Right ventricle myocardium superior (tissue), 1 donor: ENCODE data around the gene RWDD3. TPM values are rescaled to one million over a fixed set of nuclear protein-coding genes. Genes with fewer than 3 reads are reported as not detected.

Experiments
- ATAC-seq: fragments of 200-7000 bp; cut with Tn5 transposase; one replicate; pipeline ENCODE4 v1.9.1; 2020; ENCODE audit warnings: mild to moderate bottlenecking; ENCODE audit not compliant: poor library complexity
- DNase-seq: peaks from one replicate; pipeline ENCODE4 v3.0.0-alpha.2; 2020
- intact Hi-C: fragments of 100-400 bp; cut with DNase I; formaldehyde crosslinking; loops from one replicate; pipeline ENCODE4 v1.11.2; 2022
- total RNA-seq: library from RNA; stranded (reverse); fragmentation: NEBNext Ultra II Directional; extraction: Animal tissue kit (Norgen Biotek cat#: 25700); gene quantifications from one replicate; pipeline ENCODE4 v1.2.1, GENCODE V29; 2021
- donor health status: DM: no; HTN: yes; CAD: no; lungs with severe emphysema.

The RWDD3 gene
- total RNA-seq, 1 donor from 2014 or later = 15.9 TPM

DNA sequence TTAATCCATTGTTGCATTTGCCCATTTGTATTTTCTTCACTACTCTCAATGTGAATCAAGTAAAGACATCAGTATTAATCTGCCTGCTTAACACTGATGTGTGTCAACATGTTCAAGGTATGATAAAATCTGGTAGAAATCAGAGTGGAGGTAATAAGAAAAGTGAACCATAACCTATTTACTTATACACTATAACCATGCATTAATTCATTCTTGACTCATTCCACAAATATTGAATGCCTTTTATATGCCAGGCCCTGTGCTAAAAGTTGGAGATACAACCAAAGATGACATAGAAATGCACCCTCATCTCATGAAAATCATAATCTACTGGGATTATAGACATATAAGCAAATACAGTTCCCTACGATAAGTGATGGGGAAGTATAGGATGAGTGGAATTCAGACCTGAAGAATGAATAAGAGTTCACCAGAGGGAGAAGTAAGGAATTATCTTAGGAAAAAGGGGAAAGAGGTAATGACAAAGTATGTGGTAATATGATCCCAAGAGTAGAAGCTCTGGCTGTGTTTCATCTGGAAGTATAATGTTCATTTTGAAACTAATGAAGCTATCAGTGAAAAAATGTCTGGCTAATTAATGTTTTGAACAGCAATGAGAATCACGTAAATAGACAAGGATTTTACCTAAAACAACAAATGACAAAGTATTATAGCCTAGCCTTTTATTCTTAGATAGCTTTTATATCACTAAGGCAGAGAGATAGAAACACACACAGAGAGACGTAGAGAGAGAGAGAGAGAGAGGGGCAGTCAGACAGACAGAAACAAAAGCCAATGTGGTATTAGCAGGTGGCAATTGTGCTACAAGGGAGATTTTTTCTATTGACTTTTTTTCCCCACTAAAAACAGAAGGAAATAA lies 7.0 kb upstream of the RWDD3 start:
- intact Hi-C loops = no loop called here
- ATAC-seq (peak; percentile 46), DNase-seq (no peak)

DNA sequence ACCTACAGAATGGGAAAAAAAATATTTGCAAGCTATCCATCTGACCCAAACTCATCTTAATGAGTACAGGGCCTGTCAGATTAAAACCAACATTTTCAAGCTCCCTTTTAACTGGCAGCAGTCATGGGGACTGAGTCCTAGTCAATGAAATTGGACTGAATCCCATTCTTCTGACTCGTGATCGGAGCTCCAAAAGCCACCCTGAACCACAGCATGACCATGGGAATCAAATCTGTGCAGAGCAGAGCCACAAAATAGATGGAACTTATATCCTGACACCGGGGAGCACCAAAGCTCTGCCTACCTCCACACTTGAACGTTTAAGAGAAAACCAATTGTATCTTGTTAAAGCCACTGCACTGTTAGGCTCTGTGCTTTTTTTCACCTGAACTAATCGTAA lies 5.0 kb upstream of the RWDD3 start:
- ATAC-seq = no peak
- DNase-seq = no peak
- intact Hi-C loops = no loop called here

DNA sequence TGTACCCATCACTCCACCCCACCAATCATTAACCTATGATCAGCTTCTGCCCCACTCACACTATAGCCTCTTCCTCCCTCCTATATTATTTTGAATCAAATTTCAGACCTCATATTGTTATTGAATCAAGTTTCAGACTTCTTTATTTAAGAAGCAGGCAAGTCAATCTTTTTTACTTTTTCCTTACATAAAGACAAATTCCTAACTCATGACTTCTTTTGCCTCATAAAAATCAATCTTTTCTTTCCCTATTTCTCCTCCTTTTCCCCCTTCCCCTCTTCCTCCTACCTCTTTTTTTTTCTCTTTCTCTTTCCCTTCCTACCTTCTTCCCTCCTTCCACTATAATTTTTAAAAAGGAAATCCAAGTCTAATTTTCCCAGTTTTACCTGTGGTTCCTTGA lies 4.3 kb upstream of the RWDD3 start:
- ATAC-seq = no peak
- intact Hi-C loops = loop anchor here (5.0 to 10.0 kb wide), 2 partner anchors 115 to 157 kb away; partner anchors contain the start of genes ALG14 and TLCD4
- no peak for DNase-seq

DNA sequence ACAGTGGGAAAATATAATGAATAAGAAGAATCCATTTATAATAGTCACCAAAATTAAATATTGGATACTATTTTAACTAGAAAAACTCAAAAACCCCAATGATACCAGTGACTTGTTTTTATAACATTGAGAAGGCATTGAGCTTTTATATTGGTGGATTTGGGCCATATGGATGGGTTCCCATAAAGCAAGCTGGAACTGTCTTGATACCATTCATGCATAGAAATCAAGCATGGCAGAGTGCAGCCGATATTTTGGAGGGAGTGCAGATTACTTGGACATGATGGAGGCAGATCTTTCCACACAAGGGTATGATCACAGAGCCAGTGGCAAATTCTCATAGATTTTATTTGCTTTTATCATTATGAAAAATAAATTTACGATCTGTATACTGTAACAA lies 3.8 kb upstream of the RWDD3 start:
- intact Hi-C loops = loop anchor here (5.0 to 10.0 kb wide), 2 partner anchors 115 to 158 kb away; partner anchors contain the start of genes ALG14 and TLCD4
- ATAC-seq (no peak), DNase-seq (no peak)

DNA sequence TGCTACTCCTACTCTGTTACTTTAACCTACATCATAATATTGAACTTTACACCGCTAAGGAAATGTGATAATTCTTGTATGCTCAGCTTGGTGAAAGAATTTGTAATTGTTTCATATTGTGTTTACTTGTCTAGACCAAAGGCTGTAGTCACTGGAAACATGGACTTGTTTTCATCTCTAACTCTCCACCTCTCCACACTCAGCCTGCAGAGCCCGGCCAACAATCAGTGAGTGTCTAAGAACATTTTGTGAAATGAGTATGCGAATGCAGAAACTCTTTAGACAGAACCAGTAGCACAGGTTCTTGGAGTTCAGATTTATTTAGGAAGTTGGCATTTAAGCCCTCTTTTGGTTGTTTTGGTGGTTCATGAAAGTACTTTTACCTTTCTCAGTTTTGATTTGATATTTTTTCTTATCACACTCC lies 3.2 kb upstream of the RWDD3 start:
- intact Hi-C loops = loop anchor here (5.0 to 10.0 kb wide), 2 partner anchors 116 to 158 kb away; partner anchors contain the start of genes ALG14 and TLCD4
- DNase-seq (peak; percentile 57), ATAC-seq (peak; percentile 11)

DNA sequence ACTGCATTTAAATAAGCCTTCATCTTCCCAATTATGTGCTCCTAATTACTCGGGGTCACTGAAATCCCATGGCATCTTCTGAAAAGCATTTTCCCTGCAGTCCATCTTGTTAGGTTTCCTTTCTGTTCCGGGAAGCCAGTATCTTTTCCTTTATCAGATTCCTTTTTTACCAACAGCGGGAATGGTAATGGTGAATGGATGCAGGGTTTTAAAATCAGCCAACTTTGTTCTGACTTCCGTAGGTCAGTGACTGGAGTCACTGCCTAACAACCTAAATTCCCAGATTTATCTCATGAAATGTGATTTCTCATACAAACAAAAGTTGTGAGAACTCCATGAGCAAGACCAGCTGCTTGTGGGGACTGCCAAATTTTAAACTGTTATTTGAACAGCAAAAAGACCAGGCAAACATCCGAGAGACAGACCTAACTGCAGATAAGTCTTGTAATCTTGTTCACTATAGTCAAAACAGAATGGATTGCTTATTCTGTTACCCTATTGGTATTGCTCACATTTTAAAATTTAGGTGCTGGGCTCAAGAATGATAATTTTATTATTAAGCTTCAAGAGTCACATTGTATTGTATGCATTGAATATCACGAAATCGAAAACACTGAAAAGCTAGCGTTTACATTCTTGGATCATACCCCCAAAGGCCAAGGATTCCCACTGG lies 1.2 kb upstream of the RWDD3 start:
- intact Hi-C loops = loop anchor here (5.0 to 10.0 kb wide), 2 partner anchors 118 to 160 kb away; partner anchors contain the start of genes ALG14 and TLCD4
- ATAC-seq = peak; percentile 5

DNA sequence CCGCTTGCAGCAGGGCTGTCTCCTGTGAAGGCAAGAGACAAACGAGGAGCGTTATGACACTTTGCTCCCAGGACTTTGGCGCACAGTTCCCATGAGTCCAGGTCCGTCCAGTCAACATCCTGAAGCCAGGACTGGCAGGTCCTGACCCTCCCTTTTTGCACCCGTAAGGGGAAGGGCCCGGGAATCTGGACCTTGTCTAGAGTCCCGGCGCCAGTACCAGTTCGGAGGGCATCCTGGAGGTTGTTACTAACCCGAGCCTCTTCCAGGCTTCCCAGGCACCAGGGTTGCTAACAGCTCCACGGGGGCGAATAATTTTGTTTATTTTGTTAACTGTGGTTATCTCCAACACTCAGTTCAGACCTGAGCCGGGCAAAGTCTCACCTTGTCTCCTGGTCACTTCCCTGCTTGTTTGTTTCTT lies 682 bp upstream of the RWDD3 start:
- intact Hi-C loops = loop anchor here (5.0 to 10.0 kb wide), 2 partner anchors 119 to 161 kb away; partner anchors contain the start of genes ALG14 and TLCD4
- ATAC-seq = peak; percentile 42
- DNase-seq = peak; percentile 62

More for the DNA sequence above, 1.2 kb upstream of the RWDD3 start:
- no peak for DNase-seq

DNA sequence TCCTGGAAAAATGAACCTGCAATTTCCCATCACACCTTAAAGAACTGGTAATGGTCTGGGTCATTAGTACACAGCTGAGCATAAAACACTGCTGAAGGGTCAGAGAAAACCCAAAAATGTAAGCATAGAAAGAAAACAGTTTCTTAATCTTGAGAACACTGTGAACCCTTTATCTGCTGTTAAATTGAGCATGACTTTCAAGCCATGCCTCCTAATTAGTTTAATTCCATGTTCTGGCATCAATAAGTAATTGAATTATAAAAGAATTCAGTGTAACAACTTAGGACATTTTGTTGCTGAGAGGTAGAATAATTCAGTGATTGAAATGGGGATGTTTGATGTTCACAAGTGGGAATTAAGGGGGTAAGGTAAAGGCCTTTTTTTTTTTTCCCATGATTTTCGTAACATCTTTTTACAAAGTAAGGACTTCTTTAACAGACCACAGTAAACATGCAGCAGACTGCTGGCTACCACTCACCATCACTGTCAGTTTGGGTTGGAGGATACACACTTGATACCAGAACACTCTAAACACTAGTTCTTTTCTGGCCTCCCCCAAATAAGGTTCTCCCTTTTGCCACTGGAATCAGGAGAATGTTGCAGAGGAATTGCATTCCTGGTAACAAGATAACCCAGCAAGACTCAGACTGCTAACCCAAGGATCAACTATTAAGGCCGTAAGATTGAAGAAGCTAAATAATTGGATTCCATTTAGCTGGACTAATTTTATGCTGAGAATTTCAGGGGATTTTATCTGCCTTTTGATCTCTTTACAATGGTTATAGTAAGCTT lies 3.0 kb downstream of the RWDD3 start:
- ATAC-seq (no peak), DNase-seq (no peak)
- intact Hi-C loops = loop anchor here (10.0 kb wide), 1 partner anchor 122 kb away; the partner anchor contains the start of gene TLCD4

DNA sequence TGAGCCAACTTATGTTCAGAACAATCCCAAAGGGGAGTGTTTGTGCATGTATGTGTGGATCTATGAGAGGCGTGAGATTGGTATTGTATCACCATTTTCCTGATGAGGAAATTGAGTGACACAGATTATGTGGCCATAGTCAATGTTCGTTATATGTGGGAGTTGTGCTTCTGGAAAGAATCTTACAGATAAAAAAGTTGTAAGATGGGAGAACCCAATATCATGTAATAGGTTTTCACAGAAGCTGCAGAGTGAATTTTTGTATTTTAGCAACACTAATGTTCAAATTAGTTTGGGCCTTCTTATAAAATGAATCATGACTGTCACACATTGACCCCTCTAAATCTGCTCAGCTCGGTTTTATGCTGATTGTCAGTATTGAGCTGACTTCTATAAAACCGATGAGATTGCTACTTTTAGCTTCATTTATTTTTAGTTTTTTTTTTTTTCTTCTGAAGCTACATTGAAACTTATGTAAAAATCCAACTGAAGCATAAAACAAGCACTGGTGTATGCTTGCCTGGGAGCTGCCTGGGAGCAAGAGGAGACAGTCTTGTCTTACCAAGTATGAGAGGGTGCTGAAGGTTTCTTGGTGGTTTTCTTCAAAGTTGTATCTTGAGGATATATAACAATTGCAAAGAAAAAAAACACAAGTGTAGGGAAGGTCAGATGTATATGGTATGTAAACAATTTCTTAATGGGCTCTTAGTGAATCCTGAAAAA lies 4.1 kb downstream of the RWDD3 start:
- intact Hi-C loops = loop anchor here (10.0 kb wide), 1 partner anchor 123 kb away; the partner anchor contains the start of gene TLCD4
- DNase-seq (no peak), ATAC-seq (no peak)

DNA sequence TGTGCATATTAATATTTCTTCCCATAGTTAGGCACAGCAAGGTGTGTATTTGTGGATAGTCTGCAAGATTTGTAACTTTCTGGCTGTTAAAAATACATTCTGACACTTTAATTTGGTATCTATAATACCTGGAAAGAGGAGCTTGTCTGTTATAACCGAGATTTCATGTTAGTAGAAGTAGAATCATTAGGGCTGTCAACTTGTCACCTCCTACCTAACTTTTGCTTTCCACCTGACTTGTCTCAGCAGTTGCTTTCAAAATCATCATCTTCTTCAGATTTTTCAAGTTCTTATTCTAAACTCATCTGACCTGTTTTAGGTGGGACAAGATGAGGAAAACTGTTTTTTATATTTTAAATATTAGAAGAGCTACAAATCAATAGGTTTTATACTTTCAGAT lies 11.0 kb downstream of the RWDD3 start:
- intact Hi-C loops = no loop called here
- ATAC-seq (no peak), DNase-seq (no peak)

DNA sequence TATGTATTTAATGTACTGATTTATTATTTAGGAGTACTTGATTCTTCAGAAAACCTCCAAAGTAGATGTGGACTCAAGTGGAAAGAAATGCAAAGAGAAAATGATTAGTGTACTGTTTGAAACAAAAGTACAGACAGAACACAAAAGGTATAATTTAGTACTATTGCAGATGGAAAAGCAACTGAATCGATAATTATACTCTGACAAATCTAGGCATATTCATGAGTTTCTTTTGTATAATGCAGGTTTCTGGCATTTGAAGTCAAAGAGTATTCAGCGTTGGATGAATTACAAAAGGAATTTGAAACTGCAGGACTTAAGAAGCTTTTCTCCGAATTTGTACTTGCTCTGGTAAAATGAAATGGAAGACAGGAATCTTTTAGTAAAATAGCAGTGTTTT lies 12.5 kb downstream of the RWDD3 start:
- DNase-seq (no peak), ATAC-seq (no peak)
- intact Hi-C loops = no loop called here

DNA sequence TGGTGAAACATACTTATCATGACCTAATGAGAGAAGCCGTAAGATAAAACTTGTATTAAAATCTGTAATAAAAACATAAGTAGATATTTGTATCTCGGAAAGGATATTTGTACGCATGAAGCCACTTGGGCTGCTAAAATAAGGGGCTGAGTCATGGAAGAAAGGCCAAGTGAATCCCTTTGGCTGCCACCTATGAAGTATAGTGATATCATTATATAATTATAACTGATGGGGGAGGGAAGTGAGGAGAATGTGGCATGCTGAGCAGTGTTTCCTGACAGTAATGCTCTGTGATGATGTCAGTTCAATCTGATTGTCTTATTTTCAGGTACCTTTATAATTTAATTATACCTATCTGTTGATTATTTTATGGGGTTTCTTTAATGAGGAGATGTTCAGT lies 13.6 kb downstream of the RWDD3 start:
- DNase-seq = no peak
- intact Hi-C loops = no loop called here
- peak; percentile 79 for ATAC-seq

DNA sequence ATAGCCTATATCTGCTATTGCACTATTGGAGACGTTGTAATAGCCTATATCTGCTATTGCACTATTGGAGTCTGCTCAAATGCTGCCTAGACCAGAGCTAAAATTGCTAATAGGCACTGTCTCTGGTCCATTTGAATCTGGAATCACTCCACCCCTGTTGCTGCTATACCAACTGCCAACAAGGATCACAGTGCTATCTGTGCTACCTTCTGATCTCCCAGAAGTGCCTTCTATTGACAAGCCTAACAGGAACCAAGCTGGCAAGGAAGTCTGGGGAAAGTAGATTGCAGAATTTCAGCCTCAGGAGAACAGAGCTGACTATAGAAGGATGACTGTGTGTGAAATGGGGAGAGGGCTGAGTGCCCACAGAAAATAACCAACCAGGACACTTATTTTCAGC lies 15.9 kb downstream of the RWDD3 start:
- intact Hi-C loops = no loop called here
- peak; percentile 66 for ATAC-seq

DNA sequence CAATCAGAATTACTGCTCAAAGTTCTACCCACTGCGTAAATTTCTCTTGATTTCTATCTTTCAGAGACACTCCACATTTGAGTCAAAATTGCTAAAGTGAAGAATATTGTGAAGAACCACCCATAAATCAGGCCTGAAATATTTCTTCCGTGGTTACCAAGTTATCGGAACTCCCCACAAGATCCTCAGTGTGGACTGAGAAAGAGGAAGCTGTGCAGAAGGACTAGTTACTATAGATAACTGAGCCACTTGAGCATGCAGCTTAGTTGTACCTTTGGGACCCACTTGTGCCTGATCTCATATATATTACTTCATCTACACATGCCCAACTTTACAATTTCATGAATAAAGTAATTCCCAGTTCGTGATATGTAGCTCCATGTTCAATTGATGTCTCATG lies 18.4 kb downstream of the RWDD3 start:
- no peak for DNase-seq
- no peak for ATAC-seq
- intact Hi-C loops = no loop called here

More for the DNA sequence above, 15.9 kb downstream of the RWDD3 start:
- no peak for DNase-seq

DNA sequence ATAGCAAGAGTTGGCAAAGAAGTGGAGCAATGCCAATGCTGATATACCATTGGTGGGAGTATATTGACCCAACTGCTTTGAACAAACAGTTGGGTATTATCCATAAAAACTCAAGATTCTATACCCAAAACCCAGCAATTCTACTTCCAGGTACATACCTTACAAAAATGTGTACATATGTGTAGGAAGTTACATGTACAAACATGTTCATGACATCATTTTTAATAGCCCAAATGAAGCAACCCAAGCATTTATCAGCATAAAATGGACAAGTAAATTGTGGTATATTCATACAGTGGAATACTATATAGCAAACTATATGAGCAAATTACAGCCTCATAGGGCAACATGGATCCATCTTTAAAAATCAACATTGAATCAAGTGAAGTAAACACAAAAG lies 20.9 kb downstream of the RWDD3 start:
- no peak for ATAC-seq
- intact Hi-C loops = no loop called here
- no peak for DNase-seq

DNA sequence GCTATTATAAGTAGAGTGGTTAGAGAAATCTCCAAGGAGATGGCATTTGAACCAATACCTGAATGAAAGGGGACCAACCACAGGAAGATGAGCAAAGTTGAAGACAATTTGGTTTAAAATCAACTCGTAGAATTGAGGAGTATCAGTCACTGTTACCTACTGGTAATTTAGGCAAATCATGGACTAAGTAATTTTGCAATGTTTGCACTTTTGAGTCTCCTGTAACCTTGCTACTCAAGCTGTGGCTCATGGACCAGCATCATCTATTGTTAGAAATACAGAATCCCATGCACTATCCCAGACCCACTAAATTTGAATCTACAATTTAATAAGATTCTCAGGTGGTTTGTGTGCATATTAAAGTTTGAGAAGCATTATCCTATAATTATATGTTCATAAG lies 21.8 kb downstream of the RWDD3 start:
- ATAC-seq = no peak
- intact Hi-C loops = no loop called here

DNA sequence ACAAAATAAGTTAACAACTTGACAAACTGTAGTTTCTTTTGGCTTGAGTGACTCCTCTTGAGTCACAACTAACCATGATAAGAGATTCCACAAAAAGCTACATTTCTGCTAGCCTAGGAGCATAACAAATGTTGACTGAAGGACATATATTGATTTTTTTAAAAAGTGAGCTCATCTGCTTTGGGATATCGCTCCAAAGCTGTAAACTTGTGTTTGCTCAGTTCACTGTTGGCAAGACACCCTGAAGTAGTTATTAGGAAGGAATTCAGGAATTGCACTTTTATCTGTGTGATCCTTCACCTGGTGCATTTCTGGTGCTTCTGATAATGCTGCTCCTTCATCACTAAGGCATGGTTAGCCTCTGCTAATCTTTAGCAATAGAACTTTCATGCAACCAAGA lies 23.7 kb downstream of the RWDD3 start:
- DNase-seq (no peak), ATAC-seq (no peak)
- intact Hi-C loops = no loop called here

More for the DNA sequence above, 21.8 kb downstream of the RWDD3 start:
- no peak for DNase-seq

DNA sequence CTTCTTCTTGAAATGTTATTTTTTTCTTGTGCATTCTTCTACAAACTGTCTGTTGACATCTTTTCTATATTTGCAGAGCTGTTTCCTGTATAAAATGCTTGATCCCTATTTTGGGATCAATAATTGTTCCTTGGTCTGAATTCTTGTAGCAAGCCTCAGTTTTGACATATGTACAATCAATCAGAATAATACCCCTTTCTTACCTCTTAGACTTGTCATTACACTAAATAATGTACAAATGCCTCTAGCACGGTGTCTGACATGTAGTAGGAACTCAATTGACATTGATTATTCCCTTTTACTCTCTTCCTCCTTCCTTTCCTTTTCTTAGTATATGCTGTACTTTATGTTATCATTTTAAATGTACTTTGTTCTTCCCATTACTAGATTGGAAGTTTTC lies 25.2 kb downstream of the RWDD3 start:
- no peak for DNase-seq
- ATAC-seq = no peak
- intact Hi-C loops = no loop called here
